HG02943 (cell line): ENCODE results near the gene CFAP161.

Source experiments
- ATAC-seq: cut with Tn5 transposase; IDR thresholded peaks from one replicate; pipeline ENCODE4 v1.9.1; 2021; ENCODE audit warnings: mild to moderate bottlenecking, low read depth, moderate library complexity; ENCODE audit not compliant: unreplicated experiment

The CFAP161 gene

GRCh38 chr15:81176291-81176893 is 42.3 kb downstream of the CFAP161 start:
- ATAC-seq = no peak

- no peak for ATAC-seq
Observed at GRCh38 chr15:81178365-81178764, 44.3 kb downstream of the CFAP161 start.

GRCh38 chr15:81181220-81181619 is 47.1 kb downstream of the CFAP161 start:
- ATAC-seq = no peak

- ATAC-seq = no peak
Observed at GRCh38 chr15:81182031-81182755, 48.1 kb downstream of the CFAP161 start.

- no peak for ATAC-seq
Observed at GRCh38 chr15:81182756-81183438, 48.8 kb downstream of the CFAP161 start.

- no peak for ATAC-seq
Observed at GRCh38 chr15:81183439-81183775, 49.3 kb downstream of the CFAP161 start.

GRCh38 chr15:81184188-81184587 is 50.1 kb downstream of the CFAP161 start:
- ATAC-seq = no peak

- no peak for ATAC-seq
Observed at GRCh38 chr15:81185631-81186295, 51.7 kb downstream of the CFAP161 start.

GRCh38 chr15:81188354-81188753 is 54.3 kb downstream of the CFAP161 start:
- ATAC-seq = no peak

- ATAC-seq = no peak
Observed at GRCh38 chr15:81189583-81190283, 55.7 kb downstream of the CFAP161 start.

- no peak for ATAC-seq
Observed at GRCh38 chr15:81190922-81191507, 56.9 kb downstream of the CFAP161 start.

- no peak for ATAC-seq
Observed at GRCh38 chr15:81191701-81192100, 57.6 kb downstream of the CFAP161 start.

GRCh38 chr15:81194723-81195122 is 60.7 kb downstream of the CFAP161 start:
- ATAC-seq = no peak

- ATAC-seq = no peak
Observed at GRCh38 chr15:81195339-81195864, 61.3 kb downstream of the CFAP161 start.

- ATAC-seq = no peak
Observed at GRCh38 chr15:81196576-81197254, 62.6 kb downstream of the CFAP161 start, which contains the start of gene IL16. Gene IL16, plus strand, starts transcription at chr15:81196879. Its CDS starts 28,521 bp downstream, at chr15:81225400.

- ATAC-seq = no peak
Observed at GRCh38 chr15:81197255-81197630, 63.2 kb downstream of the CFAP161 start.

GRCh38 chr15:81197688-81198281 is 63.7 kb downstream of the CFAP161 start:
- no peak for ATAC-seq
